PC-9 (cell line): ENCODE data around the gene FEZ2.

Experiments used
- CTCF ChIP-seq: fragments of 200-600 bp; sonication (generic); conservative IDR thresholded peaks from 2 replicates; pipeline ENCODE4 v1.6.1; 2017; ENCODE audit warnings: mixed run types, antibody characterized with exemption, mild to moderate bottlenecking, moderate library complexity
- EZH2 ChIP-seq: fragments of 200-600 bp; sonication (generic); IDR thresholded peaks from 2 replicates; pipeline ENCODE4 v1.8.0; 2017; ENCODE audit warnings: antibody characterized with exemption, low read depth

DNA sequence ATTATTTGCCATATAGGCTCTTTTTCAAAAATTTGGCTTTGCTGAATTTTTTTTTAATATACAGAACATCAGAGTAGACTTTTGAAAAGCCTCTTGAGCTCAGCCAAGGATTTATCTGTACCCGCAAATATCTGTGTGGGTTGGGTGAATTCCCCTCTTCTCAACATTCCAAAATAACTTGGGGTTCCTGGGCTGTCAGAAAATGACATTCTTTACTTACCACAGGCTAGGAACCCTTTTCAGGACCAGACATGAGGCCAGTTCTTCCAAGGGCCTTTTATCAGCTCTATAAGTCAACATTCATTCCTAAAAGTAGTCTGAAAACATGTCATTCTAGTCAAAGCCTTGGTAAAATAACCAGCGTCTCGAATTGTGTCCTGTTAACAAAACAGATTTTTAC is 28.8 kb upstream of the FEZ2 start:
- TF ChIP-seq CTCF (no peak), EZH2 (no peak)
